Liver (tissue), 9 donors: ENCODE measurements around the gene NAGPA. TPM values are rescaled to one million over a fixed set of nuclear protein-coding genes. Genes with fewer than 3 reads are reported as not detected.

Experiments
- DNase-seq: peaks from one replicate; pipeline ENCODE4 v3.0.0-alpha.2; 2017; ENCODE audit warnings: low spot score
- H3K27ac ChIP-seq, 2 donors: one replicate each; pipeline ENCODE4 v1.7.0; 2013; ENCODE audit warnings: inconsistent platforms in 2 of 2, low read length in 2 of 2, control low read depth in 1 of 2, low read depth in 1 of 2, mild to moderate bottlenecking in 1 of 2
- H3K27me3 ChIP-seq, 4 donors: one replicate each; pipeline versions ENCODE4 v1.6.1 to v1.7.0; 2013; ENCODE audit warnings: low read length in 3 of 4, inconsistent platforms in 1 of 4, mild to moderate bottlenecking in 1 of 4, moderate library complexity in 1 of 4; ENCODE audit not compliant: control insufficient read depth in 4 of 4, insufficient read depth in 4 of 4
- H3K36me3 ChIP-seq, 4 donors: one replicate each; pipeline versions ENCODE4 v1.6.1 to v1.7.0; 2013; ENCODE audit warnings: low read length in 3 of 4, mild to moderate bottlenecking in 3 of 4, low read depth in 1 of 4, moderate library complexity in 1 of 4; ENCODE audit not compliant: control insufficient read depth in 4 of 4, insufficient read depth in 3 of 4
- H3K4me1 ChIP-seq, 4 donors: one replicate each; pipeline versions ENCODE4 v1.6.1 to v1.7.0; 2013; ENCODE audit warnings: low read length in 3 of 4, mild to moderate bottlenecking in 3 of 4, moderate library complexity in 1 of 4; ENCODE audit not compliant: control insufficient read depth in 4 of 4, insufficient read depth in 4 of 4
- H3K4me3 ChIP-seq, 3 donors: one replicate each; pipeline versions ENCODE4 v1.6.1 to v1.7.0; 2013; ENCODE audit warnings: low read length in 3 of 3, control low read depth in 1 of 3, low read depth in 1 of 3, mild to moderate bottlenecking in 1 of 3
- H3K9ac ChIP-seq, 2 donors: one replicate each; pipeline ENCODE4 v1.7.0; 2013; ENCODE audit warnings: low read length in 2 of 2, mild to moderate bottlenecking in 2 of 2, moderate library complexity in 2 of 2, control low read depth in 1 of 2, low read depth in 1 of 2
- H3K9me3 ChIP-seq, 4 donors: one replicate each; pipeline versions ENCODE4 v1.6.1 to v1.7.0; 2013; ENCODE audit warnings: low read length in 3 of 4; ENCODE audit not compliant: control insufficient read depth in 4 of 4
- EGR1 ChIP-seq, 2 donors: IDR thresholded peaks; 2 replicates each; pipeline ENCODE4 v1.6.1; 2016 to 2018; ENCODE audit warnings: antibody characterized with exemption in 2 of 2, low read depth in 2 of 2
- FOXA1 ChIP-seq: IDR thresholded peaks from 2 replicates; pipeline ENCODE4 v1.6.1; 2016; ENCODE audit warnings: antibody characterized with exemption
- FOXA2 ChIP-seq: IDR thresholded peaks from 2 replicates; pipeline ENCODE4 v1.6.1; 2016; ENCODE audit warnings: antibody characterized with exemption
- GABPA ChIP-seq, 2 donors: IDR thresholded peaks in 1 of 2; conservative IDR thresholded peaks in 1 of 2; 2 replicates each; pipeline ENCODE4 v1.6.1; 2016; ENCODE audit warnings: antibody characterized with exemption in 2 of 2, mild to moderate bottlenecking in 1 of 2, moderate library complexity in 1 of 2
- HNF4A ChIP-seq, 2 donors: conservative IDR thresholded peaks; 2 replicates each; pipeline ENCODE4 v1.6.1; 2016; ENCODE audit warnings: antibody characterized with exemption in 2 of 2, mild to moderate bottlenecking in 2 of 2
- HNF4G ChIP-seq: IDR thresholded peaks from 2 replicates; pipeline ENCODE4 v1.6.1; 2016; ENCODE audit warnings: antibody characterized with exemption
- JUND ChIP-seq, 2 donors: IDR thresholded peaks; 2 replicates each; pipeline ENCODE4 v1.6.1; 2016; ENCODE audit warnings: antibody characterized with exemption in 2 of 2
- NR2F2 ChIP-seq: IDR thresholded peaks from 2 replicates; pipeline ENCODE4 v1.6.1; 2016; ENCODE audit warnings: antibody characterized with exemption
- RAD21 ChIP-seq, 2 donors: IDR thresholded peaks; 2 replicates each; pipeline ENCODE4 v1.6.1; 2016; ENCODE audit warnings: antibody characterized with exemption in 2 of 2, mild to moderate bottlenecking in 2 of 2
- SP1 ChIP-seq: IDR thresholded peaks from 2 replicates; pipeline ENCODE4 v1.6.1; 2018; ENCODE audit warnings: antibody characterized with exemption, mild to moderate bottlenecking
- TAF1 ChIP-seq: conservative IDR thresholded peaks from 2 replicates; pipeline ENCODE4 v1.6.1; 2016; ENCODE audit warnings: antibody characterized with exemption, mild to moderate bottlenecking
- YY1 ChIP-seq: IDR thresholded peaks from 2 replicates; pipeline ENCODE4 v1.6.1; 2016; ENCODE audit warnings: antibody characterized with exemption, mild to moderate bottlenecking
- WGBS: extraction: QIAGEN DNeasy Blood & Tissue Kit; methylation state at CpG from one replicate; pipeline ENCODE4 v1.1.7; 2013; 5-methylcytosine and 5-hydroxymethylcytosine counted together
- polyA plus RNA-seq, 2 donors: library from polyadenylated mRNA; stranded (reverse) in 1 of 2; unstranded in 1 of 2; fragments of 200-250 nt in 1 of 2; fragments of >200 nt in 1 of 2; fragmentation: Nextera tagmentation in 1 of 2; extraction: Ambion mirVana in 1 of 2; gene quantifications; one replicate each; pipeline versions ENCODE4 v1.2.1 to v1.2.3, GENCODE V29; 2013 to 2015
- total RNA-seq, 2 donors: library from RNA; depleted of rRNA; stranded (reverse); fragments of >200 nt; gene quantifications; one replicate each; pipeline ENCODE4 v1.2.3, GENCODE V29; 2014
- TF ChIP-seq, protein P1 (sequence below): IDR thresholded peaks from 2 replicates; pipeline ENCODE4 v1.6.1; 2016; ENCODE audit warnings: antibody characterized with exemption
- TF ChIP-seq, protein P2 (sequence below): IDR thresholded peaks from 2 replicates; pipeline ENCODE4 v1.6.1; 2016; ENCODE audit warnings: antibody characterized with exemption, mild to moderate bottlenecking
- TF ChIP-seq, protein P3 (sequence below): IDR thresholded peaks from 2 replicates; pipeline ENCODE4 v1.6.1; 2016; ENCODE audit warnings: antibody characterized with exemption
- TF ChIP-seq, protein P4 (sequence below): fragments of 150-350 bp; IDR thresholded peaks from 2 replicates; pipeline ENCODE4 v1.5.1; 2017; ENCODE audit warnings: improper control_type of control experiment, low read depth, low read length; ENCODE audit not compliant: missing input control
- donor health status: healthy.
- donor health status: healthy.
- donor health status: healthy.
- donor health status: healthy.
- donor health status: healthy.

Gene NAGPA
- total and polyA plus RNA-seq, 4 donors: 5.4 to 13.4 (median 10.7) TPM

DNA sequence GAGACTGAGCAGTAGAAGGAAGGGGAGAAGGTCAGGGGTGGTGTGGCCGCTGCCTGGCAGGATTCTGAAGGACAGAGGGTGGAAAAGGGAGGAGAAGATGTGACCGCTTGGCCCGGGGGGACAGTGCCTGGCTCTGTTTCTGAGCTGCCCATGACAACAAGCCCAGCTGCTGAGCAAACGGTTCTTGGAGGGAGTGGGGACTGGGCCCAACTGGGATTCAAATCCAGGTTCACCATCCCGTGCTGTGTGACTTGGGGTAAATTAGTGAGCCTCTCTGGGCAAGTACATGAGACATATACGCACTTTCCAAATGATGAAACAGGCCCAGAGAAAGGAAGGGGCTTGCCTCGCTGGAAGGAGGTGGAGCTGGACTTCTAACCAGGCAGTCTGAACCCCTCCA, 52.3 kb downstream of the NAGPA start:
- WGBS: 82% methylated on average over 7 of the region's 7 CpGs
- Histone ChIP-seq H3K4me1 (no peaks in the 10 kb centered on the region), H3K9ac (no peak overlapping the region), H3K9me3 (peaks cover 0 to 7% (median 0%) of the 10 kb centered on the region in 4 donors), H3K27me3 (no peaks in the 10 kb centered on the region), H3K27ac (no peak overlapping the region), H3K4me3 (no peak overlapping the region), H3K36me3 (no peaks in the 10 kb centered on the region)
- DNase-seq: no peak
- TF ChIP-seq, protein P1, sequence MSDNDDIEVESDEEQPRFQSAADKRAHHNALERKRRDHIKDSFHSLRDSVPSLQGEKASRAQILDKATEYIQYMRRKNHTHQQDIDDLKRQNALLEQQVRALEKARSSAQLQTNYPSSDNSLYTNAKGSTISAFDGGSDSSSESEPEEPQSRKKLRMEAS: no peak
- TF ChIP-seq, protein P2, sequence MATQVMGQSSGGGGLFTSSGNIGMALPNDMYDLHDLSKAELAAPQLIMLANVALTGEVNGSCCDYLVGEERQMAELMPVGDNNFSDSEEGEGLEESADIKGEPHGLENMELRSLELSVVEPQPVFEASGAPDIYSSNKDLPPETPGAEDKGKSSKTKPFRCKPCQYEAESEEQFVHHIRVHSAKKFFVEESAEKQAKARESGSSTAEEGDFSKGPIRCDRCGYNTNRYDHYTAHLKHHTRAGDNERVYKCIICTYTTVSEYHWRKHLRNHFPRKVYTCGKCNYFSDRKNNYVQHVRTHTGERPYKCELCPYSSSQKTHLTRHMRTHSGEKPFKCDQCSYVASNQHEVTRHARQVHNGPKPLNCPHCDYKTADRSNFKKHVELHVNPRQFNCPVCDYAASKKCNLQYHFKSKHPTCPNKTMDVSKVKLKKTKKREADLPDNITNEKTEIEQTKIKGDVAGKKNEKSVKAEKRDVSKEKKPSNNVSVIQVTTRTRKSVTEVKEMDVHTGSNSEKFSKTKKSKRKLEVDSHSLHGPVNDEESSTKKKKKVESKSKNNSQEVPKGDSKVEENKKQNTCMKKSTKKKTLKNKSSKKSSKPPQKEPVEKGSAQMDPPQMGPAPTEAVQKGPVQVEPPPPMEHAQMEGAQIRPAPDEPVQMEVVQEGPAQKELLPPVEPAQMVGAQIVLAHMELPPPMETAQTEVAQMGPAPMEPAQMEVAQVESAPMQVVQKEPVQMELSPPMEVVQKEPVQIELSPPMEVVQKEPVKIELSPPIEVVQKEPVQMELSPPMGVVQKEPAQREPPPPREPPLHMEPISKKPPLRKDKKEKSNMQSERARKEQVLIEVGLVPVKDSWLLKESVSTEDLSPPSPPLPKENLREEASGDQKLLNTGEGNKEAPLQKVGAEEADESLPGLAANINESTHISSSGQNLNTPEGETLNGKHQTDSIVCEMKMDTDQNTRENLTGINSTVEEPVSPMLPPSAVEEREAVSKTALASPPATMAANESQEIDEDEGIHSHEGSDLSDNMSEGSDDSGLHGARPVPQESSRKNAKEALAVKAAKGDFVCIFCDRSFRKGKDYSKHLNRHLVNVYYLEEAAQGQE: no peak
- TF ChIP-seq RAD21 (IDR thresholded peaks at IDR 0.05): no peak

DNA sequence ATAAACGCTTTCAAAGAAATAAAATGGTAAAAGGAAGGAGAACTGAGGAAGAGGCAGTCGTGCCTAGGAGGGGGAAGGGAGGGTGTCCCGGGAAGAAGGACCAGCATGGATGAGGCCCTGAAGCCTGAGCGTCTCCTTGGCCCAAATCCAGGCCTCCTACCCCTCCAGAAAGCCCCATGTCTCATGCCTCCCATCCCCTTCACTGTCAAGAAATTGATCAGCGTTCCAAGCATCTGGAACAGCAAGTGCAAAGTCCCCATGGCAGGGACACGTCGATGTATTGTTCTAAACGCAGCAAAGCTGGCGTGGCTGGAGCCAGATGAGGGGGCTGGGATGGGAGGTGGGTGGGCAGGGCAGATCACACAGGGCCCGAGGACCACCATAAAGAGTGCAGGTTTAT, 53.0 kb downstream of the NAGPA start:
- no peak overlapping the region for H3K4me3 ChIP-seq
- H3K9me3 ChIP-seq: peaks cover 0 to 3% (median 0%) of the 10 kb centered on the region in 4 donors
- TF ChIP-seq FOXA2 (no peak), JUND (IDR thresholded peaks at IDR 0.05) (no peak), RAD21 (IDR thresholded peaks at IDR 0.05) (no peak), NR2F2 (no peak), HNF4A (conservative IDR thresholded peaks at IDR 0.05) (no peak), HNF4G (no peak), EGR1 (IDR thresholded peaks at IDR 0.05; ENCODE audit: low read depth in 2 of 2) (no peak), SP1 (no peak), YY1 (no peak), TAF1 (no peak), GABPA (IDR thresholded peaks at IDR 0.05 in 1 of 2, conservative IDR thresholded peaks at IDR 0.05 in 1 of 2) (no peak), FOXA1 (no peak)
- TF ChIP-seq, protein P2: no peak
- TF ChIP-seq, protein P1: no peak
- TF ChIP-seq, protein P3, sequence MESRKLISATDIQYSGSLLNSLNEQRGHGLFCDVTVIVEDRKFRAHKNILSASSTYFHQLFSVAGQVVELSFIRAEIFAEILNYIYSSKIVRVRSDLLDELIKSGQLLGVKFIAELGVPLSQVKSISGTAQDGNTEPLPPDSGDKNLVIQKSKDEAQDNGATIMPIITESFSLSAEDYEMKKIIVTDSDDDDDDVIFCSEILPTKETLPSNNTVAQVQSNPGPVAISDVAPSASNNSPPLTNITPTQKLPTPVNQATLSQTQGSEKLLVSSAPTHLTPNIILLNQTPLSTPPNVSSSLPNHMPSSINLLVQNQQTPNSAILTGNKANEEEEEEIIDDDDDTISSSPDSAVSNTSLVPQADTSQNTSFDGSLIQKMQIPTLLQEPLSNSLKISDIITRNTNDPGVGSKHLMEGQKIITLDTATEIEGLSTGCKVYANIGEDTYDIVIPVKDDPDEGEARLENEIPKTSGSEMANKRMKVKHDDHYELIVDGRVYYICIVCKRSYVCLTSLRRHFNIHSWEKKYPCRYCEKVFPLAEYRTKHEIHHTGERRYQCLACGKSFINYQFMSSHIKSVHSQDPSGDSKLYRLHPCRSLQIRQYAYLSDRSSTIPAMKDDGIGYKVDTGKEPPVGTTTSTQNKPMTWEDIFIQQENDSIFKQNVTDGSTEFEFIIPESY: no peak
- TF ChIP-seq, protein P4, sequence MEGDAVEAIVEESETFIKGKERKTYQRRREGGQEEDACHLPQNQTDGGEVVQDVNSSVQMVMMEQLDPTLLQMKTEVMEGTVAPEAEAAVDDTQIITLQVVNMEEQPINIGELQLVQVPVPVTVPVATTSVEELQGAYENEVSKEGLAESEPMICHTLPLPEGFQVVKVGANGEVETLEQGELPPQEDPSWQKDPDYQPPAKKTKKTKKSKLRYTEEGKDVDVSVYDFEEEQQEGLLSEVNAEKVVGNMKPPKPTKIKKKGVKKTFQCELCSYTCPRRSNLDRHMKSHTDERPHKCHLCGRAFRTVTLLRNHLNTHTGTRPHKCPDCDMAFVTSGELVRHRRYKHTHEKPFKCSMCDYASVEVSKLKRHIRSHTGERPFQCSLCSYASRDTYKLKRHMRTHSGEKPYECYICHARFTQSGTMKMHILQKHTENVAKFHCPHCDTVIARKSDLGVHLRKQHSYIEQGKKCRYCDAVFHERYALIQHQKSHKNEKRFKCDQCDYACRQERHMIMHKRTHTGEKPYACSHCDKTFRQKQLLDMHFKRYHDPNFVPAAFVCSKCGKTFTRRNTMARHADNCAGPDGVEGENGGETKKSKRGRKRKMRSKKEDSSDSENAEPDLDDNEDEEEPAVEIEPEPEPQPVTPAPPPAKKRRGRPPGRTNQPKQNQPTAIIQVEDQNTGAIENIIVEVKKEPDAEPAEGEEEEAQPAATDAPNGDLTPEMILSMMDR: no peak
- no peaks in the 10 kb centered on the region for H3K4me1 ChIP-seq
- H3K27me3 ChIP-seq: no peaks in the 10 kb centered on the region
- H3K9ac ChIP-seq: no peak overlapping the region
- no peak overlapping the region for H3K27ac ChIP-seq
- DNase-seq: no peak
- 71% methylated on average over 10 of the region's 10 CpGs for WGBS
- H3K36me3 ChIP-seq: no peaks in the 10 kb centered on the region
